Endothelial cell of hepatic sinusoid (primary cell): ENCODE results near the gene BCDIN3D.

Experiments used
- in situ Hi-C: cut with HindIII; loops from 2 replicates; pipeline ENCODE4 v1.10.0; 2017; ENCODE audit warnings: low sequenced_read_pairs

BCDIN3D gene

DNA sequence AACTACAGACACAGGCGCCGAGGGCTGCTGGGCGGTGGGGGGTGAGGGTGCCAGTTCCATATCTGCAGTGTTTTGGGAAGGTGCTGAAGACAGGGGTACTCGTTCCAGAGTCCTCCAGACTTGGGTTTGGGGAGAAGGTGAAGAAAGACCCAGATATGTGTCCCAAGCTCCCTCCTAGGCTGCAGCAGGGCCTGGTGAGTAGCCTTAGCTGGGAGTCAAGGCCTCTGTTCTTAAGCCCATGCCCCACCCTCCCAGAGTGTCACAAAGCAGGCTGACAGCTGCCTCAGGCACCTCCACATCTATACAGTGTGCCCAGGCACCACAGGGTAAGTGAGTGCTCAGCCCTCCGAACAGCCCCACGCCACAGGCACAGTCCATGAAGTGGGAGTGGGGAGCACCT, 19.0 kb downstream of the BCDIN3D start:
- in situ Hi-C loops: no loop called here

GRCh38 chr12:49823350-49823749, 19.6 kb downstream of the BCDIN3D start:
- in situ Hi-C loops: no loop called here

GRCh38 chr12:49821373-49822287, 21.3 kb downstream of the BCDIN3D start:
- in situ Hi-C loops: no loop called here

- in situ Hi-C loops: no loop called here
These were observed 23.1 kb downstream of the BCDIN3D start for GRCh38 chr12:49819786-49820185.

GRCh38 chr12:49818241-49818895, 24.5 kb downstream of the BCDIN3D start:
- in situ Hi-C loops: no loop called here

DNA sequence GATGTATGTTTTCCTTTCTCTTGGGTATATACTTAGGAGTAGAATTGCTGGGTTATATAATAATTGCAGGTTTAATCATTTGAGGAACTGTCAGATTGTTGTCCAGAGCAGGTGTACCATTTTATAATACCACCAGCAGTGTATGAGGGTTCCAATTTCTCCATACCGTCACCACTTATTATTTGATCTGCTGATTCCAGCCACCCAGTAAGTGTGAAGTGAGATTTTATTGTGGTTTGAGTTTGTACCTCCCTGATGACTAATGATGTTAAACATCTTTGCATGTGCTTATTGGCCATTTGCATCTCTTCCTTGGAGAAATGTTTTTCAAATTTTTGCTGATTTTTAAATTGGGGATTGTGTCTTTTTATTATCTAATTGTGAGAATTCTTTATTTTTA, 29.8 kb downstream of the BCDIN3D start:
- in situ Hi-C loops: no loop called here

DNA sequence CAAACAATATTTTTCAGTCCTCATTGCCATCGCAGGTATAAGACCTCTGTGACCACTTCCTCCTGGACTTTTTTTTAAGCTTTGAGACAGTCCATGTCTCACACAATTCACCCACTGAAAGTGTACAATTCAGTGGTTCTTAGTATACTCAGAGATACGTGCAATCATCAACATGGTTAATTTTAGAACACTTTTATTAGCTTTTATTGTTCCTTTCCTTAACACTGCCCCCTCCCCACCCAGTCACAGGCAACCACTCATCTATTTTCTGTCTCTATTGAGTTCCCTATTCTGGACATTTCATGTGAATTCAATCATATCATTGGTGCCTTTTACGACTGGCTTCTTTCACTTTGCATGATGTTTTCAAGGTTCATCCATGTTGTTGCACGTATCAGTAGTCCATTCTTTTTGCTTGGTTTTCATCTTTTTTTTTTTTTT, 30.9 kb downstream of the BCDIN3D start:
- in situ Hi-C loops: no loop called here

- in situ Hi-C loops: no loop called here
These were observed 31.8 kb downstream of the BCDIN3D start for GRCh38 chr12:49811136-49811535.

DNA sequence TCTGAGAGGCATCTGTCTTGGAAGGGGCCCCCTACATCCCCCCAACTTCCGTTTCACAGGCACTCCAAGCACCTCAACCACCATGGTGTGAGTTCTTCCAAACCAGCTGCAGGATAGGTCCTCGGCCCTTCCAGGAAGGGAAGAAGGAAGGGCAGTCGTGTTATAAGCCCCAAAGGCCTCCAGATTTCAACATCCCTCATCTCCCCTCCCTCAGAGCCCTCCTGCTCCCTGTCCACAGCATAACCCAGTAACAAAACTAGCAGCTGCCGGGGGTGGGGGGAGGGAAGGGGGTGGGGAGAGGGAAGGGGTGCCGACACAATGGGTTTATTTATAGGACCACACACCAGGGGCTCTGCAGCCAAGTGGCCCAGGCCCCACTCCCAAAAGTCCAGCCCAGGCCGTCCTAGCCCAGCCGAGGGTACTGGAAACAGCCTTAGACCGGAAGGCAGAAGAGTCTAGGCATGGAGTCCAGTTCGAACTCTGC, 33.0 kb downstream of the BCDIN3D start:
- in situ Hi-C loops: loop anchor here (5.0 kb wide), 1 partner anchor 58 kb away; no protein-coding TSS in a partner anchor

- in situ Hi-C loops: loop anchor here (5.0 kb wide), 1 partner anchor 57 kb away; no protein-coding TSS in a partner anchor
These were observed 33.5 kb downstream of the BCDIN3D start for GRCh38 chr12:49809381-49809905.

GRCh38 chr12:49808686-49809380, 34.1 kb downstream of the BCDIN3D start:
- in situ Hi-C loops: loop anchor here (5.0 kb wide), 1 partner anchor 57 kb away; no protein-coding TSS in a partner anchor

DNA sequence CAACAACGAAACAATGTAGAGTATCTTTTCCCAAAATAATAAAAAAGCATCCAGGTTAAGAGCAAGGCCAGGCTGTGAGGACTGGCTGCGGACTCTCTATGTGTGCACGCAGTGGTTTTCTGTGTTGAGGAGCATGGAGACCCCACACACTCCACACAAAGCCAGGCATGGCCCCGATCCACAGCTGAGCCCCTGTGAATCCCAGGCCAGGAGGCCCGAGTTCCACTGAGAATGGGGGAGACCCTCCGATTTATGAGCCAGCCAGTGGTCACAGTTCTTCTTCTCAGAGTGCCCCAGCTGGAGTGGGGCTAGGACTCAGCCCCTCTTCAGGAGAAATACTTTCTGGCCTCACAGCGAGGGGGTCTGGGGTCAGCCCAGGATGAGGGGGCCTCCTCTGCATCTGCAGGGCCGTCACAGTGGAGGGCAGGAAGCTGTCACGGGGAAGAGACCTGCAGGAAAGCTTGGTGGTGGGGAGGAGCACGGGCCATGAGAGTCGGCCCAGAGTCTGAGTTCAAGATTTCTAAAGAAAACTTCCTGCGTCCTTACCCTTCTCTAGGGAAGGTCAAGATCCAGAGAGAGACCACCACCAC, 34.8 kb downstream of the BCDIN3D start:
- in situ Hi-C loops: loop anchor here (5.0 kb wide), 1 partner anchor 56 kb away; no protein-coding TSS in a partner anchor

DNA sequence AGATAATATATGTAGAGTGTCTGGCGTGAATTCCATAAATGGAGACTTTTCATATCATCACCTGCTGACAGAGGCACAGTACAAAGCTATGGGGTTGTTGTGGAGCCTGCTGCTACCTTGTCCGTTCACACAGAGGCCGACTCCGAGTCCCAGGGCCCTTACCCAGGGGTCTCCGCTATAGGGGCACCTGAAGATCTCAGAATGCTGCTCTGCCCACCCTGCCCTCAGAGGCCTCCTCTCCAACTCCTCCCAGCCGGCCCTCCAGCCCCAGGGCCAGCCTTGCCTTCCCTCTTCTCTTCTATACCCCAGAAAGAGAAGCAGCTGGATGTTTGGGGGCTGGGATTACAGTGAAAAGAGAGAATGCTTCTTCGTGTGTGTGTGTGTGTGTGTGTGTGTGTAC, 36.0 kb downstream of the BCDIN3D start:
- in situ Hi-C loops: loop anchor here (5.0 kb wide), 1 partner anchor 55 kb away; no protein-coding TSS in a partner anchor

- in situ Hi-C loops: loop anchor here (5.0 kb wide), 1 partner anchor 54 kb away; no protein-coding TSS in a partner anchor
These were observed 36.5 kb downstream of the BCDIN3D start for GRCh38 chr12:49806321-49806813.

DNA sequence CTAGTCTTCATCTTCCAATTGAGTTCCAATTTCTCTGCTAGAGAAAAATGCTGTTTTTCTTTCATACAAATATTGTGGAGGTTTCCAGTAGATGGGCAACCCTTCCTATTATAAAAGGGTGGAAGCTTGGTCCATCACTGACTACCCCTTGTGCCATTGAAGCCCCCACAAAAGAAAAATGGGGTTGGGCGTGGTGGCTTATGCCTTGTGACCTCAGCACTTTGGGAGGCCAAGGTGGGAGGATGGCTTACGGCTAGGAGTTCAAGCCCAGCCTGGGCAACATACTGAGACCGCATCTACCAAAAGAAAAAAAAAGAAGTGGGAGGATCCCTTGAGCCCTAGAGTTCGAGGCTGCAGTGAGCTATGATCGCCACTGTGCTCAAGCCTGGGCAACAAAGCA, 37.5 kb downstream of the BCDIN3D start:
- in situ Hi-C loops: loop anchor here (5.0 kb wide), 1 partner anchor 53 kb away; no protein-coding TSS in a partner anchor

DNA sequence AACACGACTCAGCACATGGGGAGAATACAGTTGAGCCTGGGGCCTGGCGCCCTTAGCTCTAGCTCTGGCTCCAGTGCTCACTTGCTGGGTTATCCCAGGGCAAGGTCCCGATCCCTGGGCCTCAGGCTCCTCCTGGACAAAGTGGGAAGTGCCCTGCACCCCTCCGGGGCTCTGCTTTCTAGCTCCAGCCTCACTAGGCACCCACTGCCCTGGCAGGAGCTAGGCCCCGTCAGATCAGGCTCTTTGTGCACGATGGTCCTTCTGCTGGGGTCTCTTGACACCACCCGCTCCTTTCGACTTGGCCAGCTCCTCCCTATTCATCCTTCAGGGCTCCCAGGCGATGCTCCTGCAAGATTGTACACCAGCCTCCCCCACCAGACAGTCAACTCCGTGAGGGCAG, 38.1 kb downstream of the BCDIN3D start:
- in situ Hi-C loops: loop anchor here (5.0 kb wide), 1 partner anchor 53 kb away; no protein-coding TSS in a partner anchor

DNA sequence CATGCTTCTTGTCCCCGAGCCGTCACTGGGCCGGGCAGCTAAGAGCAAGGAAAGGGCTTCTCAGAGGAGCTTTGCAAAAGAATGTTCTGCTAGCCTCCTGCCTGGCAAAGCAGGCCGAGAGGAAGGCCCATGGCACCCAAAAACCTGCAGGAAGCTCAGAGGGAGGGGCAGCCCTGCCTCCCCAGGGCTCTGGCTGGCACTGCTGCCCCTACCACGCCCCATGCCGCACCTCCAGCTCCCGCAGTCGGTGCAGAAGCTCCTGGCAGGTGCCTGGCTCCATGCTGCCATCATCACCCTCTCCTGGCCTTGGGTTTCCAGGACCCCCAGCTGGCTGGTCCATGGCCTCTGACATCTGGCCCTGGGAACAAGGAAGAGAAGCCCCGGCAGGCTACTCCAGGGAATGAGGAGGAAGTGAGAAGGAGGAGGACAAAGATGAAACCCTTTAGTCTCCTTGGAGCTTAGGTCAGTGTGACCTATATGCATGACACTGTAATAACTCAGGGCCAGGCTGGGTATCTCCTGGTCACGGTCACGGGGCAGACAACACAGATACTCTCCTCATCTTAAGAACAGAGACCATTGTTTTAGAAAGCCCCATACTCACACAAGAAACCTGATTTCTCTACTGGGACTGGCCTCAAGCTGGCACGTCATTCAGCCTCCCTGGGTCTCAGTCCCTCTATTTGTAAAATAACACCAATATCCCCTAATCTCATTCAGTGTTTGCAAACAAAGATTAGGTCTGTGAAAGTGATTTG, 39.0 kb downstream of the BCDIN3D start:
- in situ Hi-C loops: no loop called here

GRCh38 chr12:49801141-49802063, 41.5 kb downstream of the BCDIN3D start:
- in situ Hi-C loops: no loop called here
